Type B pancreatic cell (in vitro differentiated cells): ENCODE results near the gene MTMR12. TPM values are rescaled to one million over a fixed set of nuclear protein-coding genes. Genes with fewer than 3 reads are reported as not detected.

Experiments
- DNase-seq: peaks from one replicate; pipeline ENCODE4 v3.0.0; 2021; ENCODE audit warnings: mixed read lengths; ENCODE audit not compliant: unreplicated experiment; ENCODE audit errors: extremely low spot score
- H3K27ac Mint-ChIP-seq: 2 replicates; pipeline ENCODE4 v1.8.0; 2021; ENCODE audit warnings: mild to moderate bottlenecking, mixed read lengths
- H3K27me3 Mint-ChIP-seq: 2 replicates; pipeline ENCODE4 v1.8.0; 2021; ENCODE audit warnings: mixed read lengths
- H3K36me3 Mint-ChIP-seq: 2 replicates; pipeline ENCODE4 v1.8.0; 2021; ENCODE audit warnings: mixed read lengths
- H3K4me1 Mint-ChIP-seq: one replicate; pipeline ENCODE4 v1.8.0; 2021; ENCODE audit warnings: mixed read lengths; ENCODE audit not compliant: unreplicated experiment
- H3K4me3 Mint-ChIP-seq: 2 replicates; pipeline ENCODE4 v1.8.0; 2021; ENCODE audit warnings: mild to moderate bottlenecking, mixed read lengths
- H3K9me3 Mint-ChIP-seq: 2 replicates; pipeline ENCODE4 v1.8.0; 2021; ENCODE audit warnings: mixed read lengths
- CTCF ChIP-seq: fragments of 200-600 bp; sonication (generic); conservative IDR thresholded peaks from 2 replicates; pipeline ENCODE4 v1.5.0; 2021; ENCODE audit warnings: antibody characterized with exemption, mild to moderate bottlenecking
- total RNA-seq: library from RNA; stranded (reverse); gene quantifications from 2 replicates; pipeline ENCODE4 v1.2.1, GENCODE V29; 2021; ENCODE audit warnings: low replicate concordance

Gene MTMR12
- total RNA-seq, 1 donor from 2014 or later, result 23.5 TPM

GRCh38 chr5:32207355-32207634 lies 105.4 kb downstream of the MTMR12 start:
- Mint-ChIP-seq H3K27ac (no peak overlapping the region), H3K9me3 (no peaks in the 10 kb centered on the region), H3K4me1 (peaks cover 4% of the 10 kb centered on the region), H3K36me3 (no peaks in the 10 kb centered on the region), H3K27me3 (no peaks in the 10 kb centered on the region), H3K4me3 (no peak overlapping the region)
- no peak for TF ChIP-seq CTCF
- no peak for DNase-seq

GRCh38 chr5:32206509-32207354 lies 106.0 kb downstream of the MTMR12 start:
- no peak for TF ChIP-seq CTCF
- Mint-ChIP-seq H3K4me3 (no peak overlapping the region), H3K4me1 (peaks cover 4% of the 10 kb centered on the region), H3K27ac (no peak overlapping the region), H3K36me3 (no peaks in the 10 kb centered on the region), H3K27me3 (no peaks in the 10 kb centered on the region), H3K9me3 (no peaks in the 10 kb centered on the region)
- no peak for DNase-seq

- Mint-ChIP-seq H3K9me3 (no peaks in the 10 kb centered on the region), H3K36me3 (no peaks in the 10 kb centered on the region), H3K27ac (no peak overlapping the region), H3K4me1 (peaks cover 4% of the 10 kb centered on the region), H3K27me3 (no peaks in the 10 kb centered on the region), H3K4me3 (no peak overlapping the region)
- DNase-seq, result no peak
- no peak for TF ChIP-seq CTCF
Observed at GRCh38 chr5:32206053-32206452, 106.7 kb downstream of the MTMR12 start.

- no peaks in the 10 kb centered on the region for H3K4me1 Mint-ChIP-seq
- H3K9me3 Mint-ChIP-seq, result no peaks in the 10 kb centered on the region
- H3K4me3 Mint-ChIP-seq, result no peak overlapping the region
- no peak for TF ChIP-seq CTCF
- no peak for DNase-seq
- no peaks in the 10 kb centered on the region for H3K36me3 Mint-ChIP-seq
- H3K27me3 Mint-ChIP-seq, result no peaks in the 10 kb centered on the region
- H3K27ac Mint-ChIP-seq, result no peak overlapping the region
Observed at GRCh38 chr5:32202394-32202793, 110.3 kb downstream of the MTMR12 start.

- Mint-ChIP-seq H3K27me3 (no peaks in the 10 kb centered on the region), H3K27ac (peak overlapping the region; percentile 44), H3K4me1 (no peaks in the 10 kb centered on the region), H3K36me3 (no peaks in the 10 kb centered on the region), H3K9me3 (no peaks in the 10 kb centered on the region), H3K4me3 (no peak overlapping the region)
- TF ChIP-seq CTCF, result no peak
- DNase-seq, result no peak
Observed at GRCh38 chr5:32201122-32201753, 111.5 kb downstream of the MTMR12 start.
